Measurements from ENCODE around the gene IL17RA.
A peak's percentile ranks its signal among the peaks of the same experiment; 100 is the strongest.

IL17RA gene

DNA sequence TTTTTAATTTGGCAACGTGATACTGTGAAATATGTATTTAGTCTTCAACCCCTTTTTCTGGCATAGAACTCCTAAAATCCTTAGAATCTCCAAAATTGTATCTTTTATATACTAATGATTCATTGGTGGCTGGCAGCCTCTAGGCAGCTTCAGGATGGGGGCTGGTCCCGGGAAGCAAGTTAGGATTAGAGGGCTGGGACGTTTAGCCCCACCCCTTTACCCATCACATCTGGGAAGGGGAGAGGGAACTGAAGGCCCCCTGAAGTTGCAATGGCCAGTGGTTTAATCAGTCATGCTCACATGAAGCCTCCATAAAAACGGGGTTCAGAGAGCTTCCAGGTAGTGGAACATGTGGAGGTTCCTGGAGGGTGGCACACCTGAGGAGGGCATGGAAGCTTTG is 7.1 kb downstream of the IL17RA start:
- Histone ChIP-seq H3K27me3 (ENCODE audit: insufficient read depth, low read length, poor library complexity, severe bottlenecking) (no peaks in the 10 kb centered on the region), H3F3A (ENCODE audit: low read depth) (no peaks in the 10 kb centered on the region), H3K4me2 (ENCODE audit: low read depth, low read length, poor library complexity, severe bottlenecking) (peak overlapping the region; percentile 28), H3K9me3 (ENCODE audit: insufficient read depth, low read depth, low read length) (no peaks in the 10 kb centered on the region), H3K79me2 (ENCODE audit: insufficient read depth, low read length) (peaks cover 87% of the 10 kb centered on the region), H3K9me2 (replicated peaks; ENCODE audit: low read depth, low read length) (no peaks in the 10 kb centered on the region), H2AFZ (ENCODE audit: low read length) (no peak overlapping the region), H3K36me3 (ENCODE audit: insufficient read depth, low read length) (no peaks in the 10 kb centered on the region), H3K9ac (ENCODE audit: low read depth, low read length, poor library complexity, severe bottlenecking) (no peak overlapping the region), H3K4me3 (ENCODE audit: low read length, poor library complexity, severe bottlenecking) (no peak overlapping the region), H3K4me1 (ENCODE audit: insufficient read depth, low read length, poor library complexity, severe bottlenecking) (peaks cover 58% of the 10 kb centered on the region), H4K20me1 (ENCODE audit: insufficient read depth, low read length, poor library complexity, severe bottlenecking) (peaks cover 45% of the 10 kb centered on the region)
- TF ChIP-seq, protein P1, sequence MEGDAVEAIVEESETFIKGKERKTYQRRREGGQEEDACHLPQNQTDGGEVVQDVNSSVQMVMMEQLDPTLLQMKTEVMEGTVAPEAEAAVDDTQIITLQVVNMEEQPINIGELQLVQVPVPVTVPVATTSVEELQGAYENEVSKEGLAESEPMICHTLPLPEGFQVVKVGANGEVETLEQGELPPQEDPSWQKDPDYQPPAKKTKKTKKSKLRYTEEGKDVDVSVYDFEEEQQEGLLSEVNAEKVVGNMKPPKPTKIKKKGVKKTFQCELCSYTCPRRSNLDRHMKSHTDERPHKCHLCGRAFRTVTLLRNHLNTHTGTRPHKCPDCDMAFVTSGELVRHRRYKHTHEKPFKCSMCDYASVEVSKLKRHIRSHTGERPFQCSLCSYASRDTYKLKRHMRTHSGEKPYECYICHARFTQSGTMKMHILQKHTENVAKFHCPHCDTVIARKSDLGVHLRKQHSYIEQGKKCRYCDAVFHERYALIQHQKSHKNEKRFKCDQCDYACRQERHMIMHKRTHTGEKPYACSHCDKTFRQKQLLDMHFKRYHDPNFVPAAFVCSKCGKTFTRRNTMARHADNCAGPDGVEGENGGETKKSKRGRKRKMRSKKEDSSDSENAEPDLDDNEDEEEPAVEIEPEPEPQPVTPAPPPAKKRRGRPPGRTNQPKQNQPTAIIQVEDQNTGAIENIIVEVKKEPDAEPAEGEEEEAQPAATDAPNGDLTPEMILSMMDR (conservative IDR thresholded peaks at IDR 0.05; ENCODE audit: low read length), result no peak
- no peak for TF ChIP-seq EZH2phosphoT487 (IDR thresholded peaks at IDR 0.05; ENCODE audit: borderline replicate concordance)

DNA sequence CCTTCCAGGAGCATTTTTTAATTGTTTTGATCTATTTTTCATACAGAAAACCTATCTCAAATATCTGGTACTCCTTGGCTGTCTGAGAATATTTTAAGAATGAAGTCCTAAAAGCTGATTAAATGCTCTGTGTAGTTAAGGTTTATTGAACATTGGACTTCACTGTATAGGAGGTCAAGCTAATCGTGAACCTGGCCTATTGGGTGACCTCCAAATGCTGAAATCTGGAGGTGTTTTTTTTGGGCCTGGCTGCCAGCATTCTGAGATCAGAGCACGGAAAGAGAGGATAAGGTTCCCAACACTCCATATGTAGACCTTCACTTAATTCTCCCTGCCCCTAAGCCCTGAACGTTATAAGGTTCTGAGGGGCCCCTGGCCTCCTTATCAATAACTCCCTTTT is 8.3 kb downstream of the IL17RA start:
- Histone ChIP-seq H3K36me3 (ENCODE audit: insufficient read depth, low read length) (peaks cover 7% of the 10 kb centered on the region; the same call in 1 of the 2 replicates), H3F3A (ENCODE audit: low read depth) (peaks cover 2% of the 10 kb centered on the region; the same call in 1 of the 2 replicates), H3K9ac (ENCODE audit: low read depth, low read length, poor library complexity, severe bottlenecking) (no peak overlapping the region), H3K9me2 (replicated peaks; ENCODE audit: low read depth, low read length) (no peaks in the 10 kb centered on the region), H3K4me1 (ENCODE audit: insufficient read depth, low read length, poor library complexity, severe bottlenecking) (peaks cover 59% of the 10 kb centered on the region), H4K20me1 (ENCODE audit: insufficient read depth, low read length, poor library complexity, severe bottlenecking) (peaks cover 40% of the 10 kb centered on the region), H3K4me3 (ENCODE audit: low read length, poor library complexity, severe bottlenecking) (no peak overlapping the region), H3K4me2 (ENCODE audit: low read depth, low read length, poor library complexity, severe bottlenecking) (no peak overlapping the region), H3K79me2 (ENCODE audit: insufficient read depth, low read length) (peaks cover 87% of the 10 kb centered on the region), H3K27me3 (ENCODE audit: insufficient read depth, low read length, poor library complexity, severe bottlenecking) (no peaks in the 10 kb centered on the region), H3K9me3 (ENCODE audit: insufficient read depth, low read depth, low read length) (no peaks in the 10 kb centered on the region), H2AFZ (ENCODE audit: low read length) (no peak overlapping the region)
- no peak for TF ChIP-seq EZH2phosphoT487 (IDR thresholded peaks at IDR 0.05; ENCODE audit: borderline replicate concordance)
- TF ChIP-seq, protein P1 (conservative IDR thresholded peaks at IDR 0.05; ENCODE audit: low read length), result no peak

DNA sequence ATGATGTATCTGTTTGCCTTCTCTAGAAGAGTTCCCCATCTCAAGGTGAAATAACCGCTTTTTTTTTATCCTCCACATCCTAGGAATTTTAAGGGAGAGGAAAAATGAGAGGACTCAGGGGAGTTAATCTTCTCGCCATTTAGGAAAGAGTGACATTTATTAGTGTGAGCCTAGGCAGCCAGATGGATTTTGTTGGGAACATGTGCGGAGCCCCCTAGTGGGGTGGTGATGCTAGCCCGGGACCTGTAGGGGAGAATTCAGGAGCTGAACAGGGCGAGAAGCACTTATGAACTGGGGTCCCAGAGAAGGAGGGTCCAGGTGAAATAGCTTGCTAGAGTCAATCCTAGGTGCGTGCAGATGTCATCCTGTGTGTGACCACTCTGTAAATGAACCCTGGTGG is 10.7 kb downstream of the IL17RA start:
- H3K9me2 ChIP-seq (replicated peaks; ENCODE audit: low read depth, low read length), result no peaks in the 10 kb centered on the region
- H4K20me1 ChIP-seq (ENCODE audit: insufficient read depth, low read length, poor library complexity, severe bottlenecking), result peaks cover 27% of the 10 kb centered on the region
- H3K9ac ChIP-seq (ENCODE audit: low read depth, low read length, poor library complexity, severe bottlenecking), result no peak overlapping the region
- peaks cover 64% of the 10 kb centered on the region for H3K79me2 ChIP-seq (ENCODE audit: insufficient read depth, low read length)
- peaks cover 53% of the 10 kb centered on the region for H3K4me1 ChIP-seq (ENCODE audit: insufficient read depth, low read length, poor library complexity, severe bottlenecking)
- H3F3A ChIP-seq (ENCODE audit: low read depth), result peaks cover 8% of the 10 kb centered on the region; the same call in 1 of the 2 replicates
- no peak overlapping the region for H3K4me2 ChIP-seq (ENCODE audit: low read depth, low read length, poor library complexity, severe bottlenecking)
- H3K4me3 ChIP-seq (ENCODE audit: low read length, poor library complexity, severe bottlenecking), result no peak overlapping the region
- TF ChIP-seq, protein P1 (conservative IDR thresholded peaks at IDR 0.05; ENCODE audit: low read length), result peak; percentile 68
- no peak for TF ChIP-seq EZH2phosphoT487 (IDR thresholded peaks at IDR 0.05; ENCODE audit: borderline replicate concordance)
- no peak overlapping the region for H2AFZ ChIP-seq (ENCODE audit: low read length)
- no peaks in the 10 kb centered on the region for H3K27me3 ChIP-seq (ENCODE audit: insufficient read depth, low read length, poor library complexity, severe bottlenecking)
- H3K9me3 ChIP-seq (ENCODE audit: insufficient read depth, low read depth, low read length), result no peaks in the 10 kb centered on the region
- H3K36me3 ChIP-seq (ENCODE audit: insufficient read depth, low read length), result peaks cover 28% of the 10 kb centered on the region; the same call in 1 of the 2 replicates
